Ishikawa (cell line): ENCODE data around the gene MAMSTR.

ENCODE experiments used
- CEBPB ChIP-seq: IDR thresholded peaks from 2 replicates; pipeline ENCODE4 v1.6.1; 2012
- CREB1 ChIP-seq: IDR thresholded peaks from 2 replicates; pipeline ENCODE4 v1.6.1; 2012; ENCODE audit warnings: low read depth
- EGR1 ChIP-seq: IDR thresholded peaks from 2 replicates; pipeline ENCODE4 v1.6.1; 2012
- MAX ChIP-seq: IDR thresholded peaks from 2 replicates; pipeline ENCODE4 v1.6.1; 2012
- RAD21 ChIP-seq: IDR thresholded peaks from 2 replicates; pipeline ENCODE4 v1.6.1; 2012; ENCODE audit warnings: low read depth
- REST ChIP-seq: IDR thresholded peaks from 2 replicates; pipeline ENCODE4 v1.6.1; 2012; ENCODE audit warnings: low read depth, mild to moderate bottlenecking
- TAF1 ChIP-seq: IDR thresholded peaks from 2 replicates; pipeline ENCODE4 v1.6.1; 2012; ENCODE audit warnings: low read depth, mild to moderate bottlenecking
- TCF12 ChIP-seq: IDR thresholded peaks from 2 replicates; pipeline ENCODE4 v1.6.1; 2012; ENCODE audit warnings: low read depth
- TEAD4 ChIP-seq: IDR thresholded peaks from 2 replicates; pipeline ENCODE4 v1.6.1; 2012
- USF1 ChIP-seq: IDR thresholded peaks from 2 replicates; pipeline ENCODE4 v1.6.1; 2012
- YY1 ChIP-seq: IDR thresholded peaks from 2 replicates; pipeline ENCODE4 v1.6.1; 2012; ENCODE audit warnings: low read depth

DNA sequence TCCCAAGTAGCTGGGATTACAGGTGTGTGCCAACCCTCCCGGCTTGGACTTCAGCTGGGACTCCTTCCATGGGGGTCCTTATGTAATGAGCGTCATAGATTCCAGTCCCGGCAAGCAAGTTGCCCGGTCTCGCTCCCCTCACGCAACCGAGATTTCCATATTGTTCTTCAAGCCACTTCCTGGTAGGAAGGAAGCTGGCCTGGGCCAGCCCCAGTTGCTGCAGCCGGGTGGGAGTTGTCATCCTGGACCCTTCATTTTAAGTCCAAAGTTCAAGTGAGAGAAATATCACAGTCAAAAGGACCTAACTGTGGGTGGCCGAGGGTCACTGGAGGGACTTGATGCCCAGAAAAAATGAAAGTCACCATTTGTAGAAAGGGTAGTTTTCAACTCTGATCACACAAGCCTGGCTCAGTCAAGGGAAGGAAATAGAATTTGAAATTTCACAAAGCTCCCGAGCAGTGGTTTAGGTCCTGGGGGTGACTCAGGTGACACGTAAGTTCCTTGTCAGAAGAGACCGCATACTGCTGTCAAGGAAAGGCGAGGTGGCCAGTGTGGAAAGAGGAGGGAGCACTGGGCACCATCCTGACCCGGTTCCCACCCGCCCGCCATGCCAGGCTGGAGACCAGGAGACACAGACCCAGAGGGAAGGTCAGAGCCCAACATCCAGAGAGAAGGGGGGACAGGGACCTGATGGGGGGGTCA is 41.1 kb upstream of the MAMSTR start:
- TF ChIP-seq CREB1 = no peak
- no peak for TF ChIP-seq REST
- no peak for TF ChIP-seq TAF1
- TF ChIP-seq RAD21 = no peak
- no peak for TF ChIP-seq TEAD4
- TF ChIP-seq USF1 = no peak
- no peak for TF ChIP-seq TCF12
- TF ChIP-seq YY1 = no peak
- TF ChIP-seq MAX = no peak
- TF ChIP-seq CEBPB = no peak
- no peak for TF ChIP-seq EGR1
